GM12878 (cell line): ENCODE measurements around the gene FGF11. TPM values are rescaled to one million over a fixed set of nuclear protein-coding genes. Genes with fewer than 3 reads are reported as not detected.
A peak's percentile ranks its signal among the peaks of the same experiment; 100 is the strongest.

ENCODE experiments used
- CBX5 ChIP-seq: sonication (generic); IDR thresholded peaks from 2 replicates; pipeline ENCODE4 v1.6.1; 2016; ENCODE audit warnings: low read depth, moderate library complexity, mild to moderate bottlenecking, inconsistent platforms
- EP300 ChIP-seq, 2 experiments: fragments of 150-350 bp in 1 of 2; IDR thresholded peaks; 2 replicates each; pipeline ENCODE4 v1.6.1; 2011 to 2012; ENCODE audit warnings: low read depth in 2 of 2, low read length in 2 of 2, borderline replicate concordance in 1 of 2, improper control_type of control experiment in 1 of 2, inconsistent platforms in 1 of 2; ENCODE audit not compliant: control insufficient read depth in 1 of 2
- HCFC1 ChIP-seq: fragments of 150-350 bp; IDR thresholded peaks from 2 replicates; pipeline ENCODE4 v1.6.1; 2014; ENCODE audit warnings: low read length
- IKZF1 ChIP-seq: fragments of 450-650 bp; conservative IDR thresholded peaks from 2 replicates; pipeline ENCODE4 v1.6.1; 2017; ENCODE audit warnings: antibody characterized with exemption, mild to moderate bottlenecking
- LARP7 ChIP-seq: fragments of 450-650 bp; IDR thresholded peaks from 2 replicates; pipeline ENCODE4 v1.6.1; 2017; ENCODE audit warnings: mild to moderate bottlenecking
- MTA2 ChIP-seq: fragments of 450-650 bp; IDR thresholded peaks from 2 replicates; pipeline ENCODE4 v1.6.1; 2016; ENCODE audit warnings: low read depth, mild to moderate bottlenecking, moderate library complexity
- MTA3 ChIP-seq: IDR thresholded peaks from 2 replicates; pipeline ENCODE4 v1.6.1; 2012; ENCODE audit warnings: low read length, inconsistent platforms, borderline replicate concordance
- NR2F1 ChIP-seq: fragments of 450-650 bp; conservative IDR thresholded peaks from 2 replicates; pipeline ENCODE4 v1.6.1; 2017; ENCODE audit warnings: mild to moderate bottlenecking
- POLR2AphosphoS2 ChIP-seq: IDR thresholded peaks from 2 replicates; pipeline ENCODE4 v1.6.1; 2011; ENCODE audit warnings: low read depth, mild to moderate bottlenecking, low read length, improper control_type of control experiment, moderate library complexity
- SIX5 ChIP-seq: IDR thresholded peaks from 2 replicates; pipeline ENCODE4 v1.6.1; 2011; ENCODE audit warnings: mild to moderate bottlenecking, low read depth, low read length, moderate library complexity; ENCODE audit not compliant: severe bottlenecking
- SMC3 ChIP-seq: IDR thresholded peaks from 2 replicates; pipeline ENCODE4 v1.6.1; 2011; ENCODE audit warnings: low read length, improper control_type of control experiment, borderline replicate concordance
- YBX1 ChIP-seq: fragments of 450-650 bp; IDR thresholded peaks from 2 replicates; pipeline ENCODE4 v1.6.1; 2016; ENCODE audit warnings: antibody characterized with exemption
- ZNF217 ChIP-seq: fragments of 450-650 bp; IDR thresholded peaks from 2 replicates; pipeline ENCODE4 v1.6.1; 2017; ENCODE audit warnings: antibody characterized with exemption, mild to moderate bottlenecking
- polyA plus RNA-seq, 11 experiments: library from polyadenylated mRNA; depleted of rRNA in 4 of 11; unstranded in 6 of 11; stranded (reverse) in 5 of 11; fragments of >200 nt; fragmentation: Nextera tagmentation in 4 of 11; fragmentation: Illumina TruSeq in 1 of 11; extraction: Ambion mirVana in 4 of 11; extraction: Trizol in 1 of 11; gene quantifications; 1 replicate in 1 of 11; 2 replicates in 10 of 11; pipeline versions ENCODE4 v1.2.1 to v1.2.3, GENCODE V29; 2011 to 2016; ENCODE audit warnings: inconsistent platforms in 2 of 11, missing spikeins in 2 of 11, low read depth in 1 of 11
- total RNA-seq, 4 experiments: library from RNA; depleted of rRNA in 3 of 4; stranded (reverse); fragments of >200 nt in 3 of 4; fragmentation: Illumina TruSeq in 1 of 4; extraction: Trizol in 1 of 4; gene quantifications; 2 replicates each; pipeline versions ENCODE4 v1.2.1 to v1.2.3, GENCODE V29; 2013 to 2021
- TF ChIP-seq, protein P1 (sequence below): fragments of 450-650 bp; formaldehyde crosslinking; IDR thresholded peaks from 2 replicates; pipeline ENCODE4 v1.4.0; 2022; ENCODE audit warnings: mild to moderate bottlenecking, moderate library complexity
- TF ChIP-seq, protein P2 (sequence below): fragments of 150-350 bp; IDR thresholded peaks from 2 replicates; pipeline ENCODE4 v1.6.1; 2016; ENCODE audit warnings: low read depth, low read length
- TF ChIP-seq, protein P3 (sequence below): fragments of 450-650 bp; IDR thresholded peaks from 2 replicates; pipeline ENCODE4 v1.6.1; 2017; ENCODE audit warnings: mild to moderate bottlenecking, moderate library complexity
- TF ChIP-seq, protein P4 (sequence below): fragments of 450-650 bp; IDR thresholded peaks from 2 replicates; pipeline ENCODE4 v1.6.1; 2017; ENCODE audit warnings: low read depth, mild to moderate bottlenecking, moderate library complexity

The FGF11 gene
- total and polyA plus RNA-seq, 10 of the 15 experiments (the other 5 are each of a cell fraction or from before 2014, with no cell fraction given) = 0.69 to 21.1 (median 2.6) TPM

DNA sequence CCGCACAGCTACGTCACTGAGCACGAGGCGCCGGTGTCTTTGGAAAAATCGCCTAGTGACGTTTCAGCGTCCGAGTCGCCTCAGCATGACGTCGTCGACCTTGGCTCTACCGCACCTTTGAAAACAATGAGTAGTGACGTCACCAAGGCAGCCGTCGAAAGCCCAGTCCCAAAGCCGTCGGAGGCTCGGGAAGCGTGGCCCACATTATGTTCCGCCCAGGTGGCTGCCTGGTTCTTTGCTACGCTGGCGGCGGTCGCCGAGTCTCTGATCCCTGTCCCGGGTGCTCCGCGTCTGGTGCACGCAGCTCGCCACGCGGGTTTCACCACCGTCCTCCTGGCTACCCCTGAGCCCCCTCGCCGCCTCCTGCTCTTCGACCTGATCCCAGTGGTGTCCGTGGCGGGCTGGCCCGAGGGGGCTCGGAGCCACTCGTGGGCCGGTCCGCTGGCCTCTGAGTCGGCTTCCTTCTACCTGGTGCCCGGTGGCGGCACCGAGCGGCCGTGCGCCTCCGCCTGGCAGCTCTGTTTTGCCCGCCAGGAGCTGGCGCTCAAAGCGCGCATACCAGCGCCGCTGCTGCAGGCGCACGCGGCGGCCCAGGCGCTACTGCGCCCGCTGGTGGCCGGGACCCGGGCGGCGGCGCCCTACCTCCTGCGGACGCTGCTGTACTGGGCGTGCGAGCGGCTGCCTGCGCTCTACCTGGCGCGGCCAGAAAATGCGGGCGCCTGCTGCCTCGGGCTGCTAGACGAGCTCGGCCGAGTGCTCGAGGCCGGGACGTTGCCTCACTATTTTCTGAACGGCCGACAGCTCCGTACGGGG lies 2.5 kb upstream of the FGF11 start (continued):
- TF ChIP-seq, protein P1, sequence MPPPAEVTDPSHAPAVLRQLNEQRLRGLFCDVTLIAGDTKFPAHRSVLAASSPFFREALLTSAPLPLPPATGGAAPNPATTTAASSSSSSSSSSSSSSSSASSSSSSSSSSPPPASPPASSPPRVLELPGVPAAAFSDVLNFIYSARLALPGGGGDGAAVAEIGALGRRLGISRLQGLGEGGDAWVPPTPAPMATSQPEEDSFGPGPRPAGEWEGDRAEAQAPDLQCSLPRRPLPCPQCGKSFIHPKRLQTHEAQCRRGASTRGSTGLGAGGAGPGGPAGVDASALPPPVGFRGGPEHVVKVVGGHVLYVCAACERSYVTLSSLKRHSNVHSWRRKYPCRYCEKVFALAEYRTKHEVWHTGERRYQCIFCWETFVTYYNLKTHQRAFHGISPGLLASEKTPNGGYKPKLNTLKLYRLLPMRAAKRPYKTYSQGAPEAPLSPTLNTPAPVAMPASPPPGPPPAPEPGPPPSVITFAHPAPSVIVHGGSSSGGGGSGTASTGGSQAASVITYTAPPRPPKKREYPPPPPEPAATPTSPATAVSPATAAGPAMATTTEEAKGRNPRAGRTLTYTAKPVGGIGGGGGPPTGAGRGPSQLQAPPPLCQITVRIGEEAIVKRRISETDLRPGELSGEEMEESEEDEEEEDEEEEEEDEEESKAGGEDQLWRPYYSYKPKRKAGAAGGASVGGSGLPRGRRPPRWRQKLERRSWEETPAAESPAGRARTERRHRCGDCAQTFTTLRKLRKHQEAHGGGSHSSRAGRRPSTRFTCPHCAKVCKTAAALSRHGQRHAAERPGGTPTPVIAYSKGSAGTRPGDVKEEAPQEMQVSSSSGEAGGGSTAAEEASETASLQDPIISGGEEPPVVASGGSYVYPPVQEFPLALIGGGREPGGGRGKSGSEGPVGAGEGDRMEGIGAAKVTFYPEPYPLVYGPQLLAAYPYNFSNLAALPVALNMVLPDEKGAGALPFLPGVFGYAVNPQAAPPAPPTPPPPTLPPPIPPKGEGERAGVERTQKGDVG (CRISPR knock-in tag) = no peak
- TF ChIP-seq ZNF217 (peak; percentile 83), POLR2AphosphoS2 (no peak), SMC3 (peak; percentile 63), NR2F1 (peak; percentile 61; the same call in 1 of the 2 replicates), LARP7 (peak; percentile 87), IKZF1 (peak; percentile 75), CBX5 (no peak), MTA2 (no peak), EP300 (IDR thresholded peaks at IDR 0.05; ENCODE audit: borderline replicate concordance in 1 of 2, control insufficient read depth in 1 of 2, low read depth in 2 of 2, low read length in 2 of 2) (0 out of 4 replicates have a peak, but pooled peaks of 1 of the 2 experiments have one; percentile 16), HCFC1 (no peak), SIX5 (no peak), YBX1 (no peak), MTA3 (no peak)
- TF ChIP-seq, protein P2, sequence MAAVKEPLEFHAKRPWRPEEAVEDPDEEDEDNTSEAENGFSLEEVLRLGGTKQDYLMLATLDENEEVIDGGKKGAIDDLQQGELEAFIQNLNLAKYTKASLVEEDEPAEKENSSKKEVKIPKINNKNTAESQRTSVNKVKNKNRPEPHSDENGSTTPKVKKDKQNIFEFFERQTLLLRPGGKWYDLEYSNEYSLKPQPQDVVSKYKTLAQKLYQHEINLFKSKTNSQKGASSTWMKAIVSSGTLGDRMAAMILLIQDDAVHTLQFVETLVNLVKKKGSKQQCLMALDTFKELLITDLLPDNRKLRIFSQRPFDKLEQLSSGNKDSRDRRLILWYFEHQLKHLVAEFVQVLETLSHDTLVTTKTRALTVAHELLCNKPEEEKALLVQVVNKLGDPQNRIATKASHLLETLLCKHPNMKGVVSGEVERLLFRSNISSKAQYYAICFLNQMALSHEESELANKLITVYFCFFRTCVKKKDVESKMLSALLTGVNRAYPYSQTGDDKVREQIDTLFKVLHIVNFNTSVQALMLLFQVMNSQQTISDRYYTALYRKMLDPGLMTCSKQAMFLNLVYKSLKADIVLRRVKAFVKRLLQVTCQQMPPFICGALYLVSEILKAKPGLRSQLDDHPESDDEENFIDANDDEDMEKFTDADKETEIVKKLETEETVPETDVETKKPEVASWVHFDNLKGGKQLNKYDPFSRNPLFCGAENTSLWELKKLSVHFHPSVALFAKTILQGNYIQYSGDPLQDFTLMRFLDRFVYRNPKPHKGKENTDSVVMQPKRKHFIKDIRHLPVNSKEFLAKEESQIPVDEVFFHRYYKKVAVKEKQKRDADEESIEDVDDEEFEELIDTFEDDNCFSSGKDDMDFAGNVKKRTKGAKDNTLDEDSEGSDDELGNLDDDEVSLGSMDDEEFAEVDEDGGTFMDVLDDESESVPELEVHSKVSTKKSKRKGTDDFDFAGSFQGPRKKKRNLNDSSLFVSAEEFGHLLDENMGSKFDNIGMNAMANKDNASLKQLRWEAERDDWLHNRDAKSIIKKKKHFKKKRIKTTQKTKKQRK = no peak
- TF ChIP-seq, protein P3, sequence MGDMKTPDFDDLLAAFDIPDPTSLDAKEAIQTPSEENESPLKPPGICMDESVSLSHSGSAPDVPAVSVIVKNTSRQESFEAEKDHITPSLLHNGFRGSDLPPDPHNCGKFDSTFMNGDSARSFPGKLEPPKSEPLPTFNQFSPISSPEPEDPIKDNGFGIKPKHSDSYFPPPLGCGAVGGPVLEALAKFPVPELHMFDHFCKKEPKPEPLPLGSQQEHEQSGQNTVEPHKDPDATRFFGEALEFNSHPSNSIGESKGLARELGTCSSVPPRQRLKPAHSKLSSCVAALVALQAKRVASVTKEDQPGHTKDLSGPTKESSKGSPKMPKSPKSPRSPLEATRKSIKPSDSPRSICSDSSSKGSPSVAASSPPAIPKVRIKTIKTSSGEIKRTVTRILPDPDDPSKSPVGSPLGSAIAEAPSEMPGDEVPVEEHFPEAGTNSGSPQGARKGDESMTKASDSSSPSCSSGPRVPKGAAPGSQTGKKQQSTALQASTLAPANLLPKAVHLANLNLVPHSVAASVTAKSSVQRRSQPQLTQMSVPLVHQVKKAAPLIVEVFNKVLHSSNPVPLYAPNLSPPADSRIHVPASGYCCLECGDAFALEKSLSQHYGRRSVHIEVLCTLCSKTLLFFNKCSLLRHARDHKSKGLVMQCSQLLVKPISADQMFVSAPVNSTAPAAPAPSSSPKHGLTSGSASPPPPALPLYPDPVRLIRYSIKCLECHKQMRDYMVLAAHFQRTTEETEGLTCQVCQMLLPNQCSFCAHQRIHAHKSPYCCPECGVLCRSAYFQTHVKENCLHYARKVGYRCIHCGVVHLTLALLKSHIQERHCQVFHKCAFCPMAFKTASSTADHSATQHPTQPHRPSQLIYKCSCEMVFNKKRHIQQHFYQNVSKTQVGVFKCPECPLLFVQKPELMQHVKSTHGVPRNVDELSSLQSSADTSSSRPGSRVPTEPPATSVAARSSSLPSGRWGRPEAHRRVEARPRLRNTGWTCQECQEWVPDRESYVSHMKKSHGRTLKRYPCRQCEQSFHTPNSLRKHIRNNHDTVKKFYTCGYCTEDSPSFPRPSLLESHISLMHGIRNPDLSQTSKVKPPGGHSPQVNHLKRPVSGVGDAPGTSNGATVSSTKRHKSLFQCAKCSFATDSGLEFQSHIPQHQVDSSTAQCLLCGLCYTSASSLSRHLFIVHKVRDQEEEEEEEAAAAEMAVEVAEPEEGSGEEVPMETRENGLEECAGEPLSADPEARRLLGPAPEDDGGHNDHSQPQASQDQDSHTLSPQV = peak; percentile 88
- TF ChIP-seq, protein P4, sequence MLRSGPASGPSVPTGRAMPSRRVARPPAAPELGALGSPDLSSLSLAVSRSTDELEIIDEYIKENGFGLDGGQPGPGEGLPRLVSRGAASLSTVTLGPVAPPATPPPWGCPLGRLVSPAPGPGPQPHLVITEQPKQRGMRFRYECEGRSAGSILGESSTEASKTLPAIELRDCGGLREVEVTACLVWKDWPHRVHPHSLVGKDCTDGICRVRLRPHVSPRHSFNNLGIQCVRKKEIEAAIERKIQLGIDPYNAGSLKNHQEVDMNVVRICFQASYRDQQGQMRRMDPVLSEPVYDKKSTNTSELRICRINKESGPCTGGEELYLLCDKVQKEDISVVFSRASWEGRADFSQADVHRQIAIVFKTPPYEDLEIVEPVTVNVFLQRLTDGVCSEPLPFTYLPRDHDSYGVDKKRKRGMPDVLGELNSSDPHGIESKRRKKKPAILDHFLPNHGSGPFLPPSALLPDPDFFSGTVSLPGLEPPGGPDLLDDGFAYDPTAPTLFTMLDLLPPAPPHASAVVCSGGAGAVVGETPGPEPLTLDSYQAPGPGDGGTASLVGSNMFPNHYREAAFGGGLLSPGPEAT = no peak
